Keratinocyte (primary cell): ENCODE data around the gene PLXNA2.

ENCODE experiments used
- CTCF ChIP-seq, 3 experiments: IDR thresholded peaks in 1 of 3; conservative IDR thresholded peaks in 1 of 3; optimal IDR thresholded peaks in 1 of 3; 2 replicates in 2 of 3; 3 replicates in 1 of 3; pipeline versions ENCODE3 to v1.5.1; 2011; ENCODE audit warnings: low read length in 3 of 3, mild to moderate bottlenecking in 3 of 3, moderate library complexity in 2 of 3, control low read depth in 1 of 3, inconsistent platforms in 1 of 3; ENCODE audit not compliant: insufficient read depth in 2 of 3; ENCODE audit errors: extremely low read depth in 1 of 3
- EZH2 ChIP-seq: IDR thresholded peaks from one replicate; pipeline ENCODE4 v1.6.1; 2012; ENCODE audit warnings: inconsistent platforms, mild to moderate bottlenecking, low read length, moderate library complexity

- no peak for TF ChIP-seq CTCF (optimal IDR thresholded peaks at IDR 0.05 in 1 of 3, IDR thresholded peaks at IDR 0.05 in 1 of 3, conservative IDR thresholded peaks at IDR 0.05 in 1 of 3; ENCODE audit: extremely low read depth in 1 of 3, insufficient read depth in 2 of 3, low read length in 3 of 3)
- TF ChIP-seq EZH2, result no peak
Measured at GRCh38 chr1:208047476-208047934, 196.7 kb downstream of the PLXNA2 start.
